ENCODE results near the gene NFX1.

The NFX1 gene

DNA sequence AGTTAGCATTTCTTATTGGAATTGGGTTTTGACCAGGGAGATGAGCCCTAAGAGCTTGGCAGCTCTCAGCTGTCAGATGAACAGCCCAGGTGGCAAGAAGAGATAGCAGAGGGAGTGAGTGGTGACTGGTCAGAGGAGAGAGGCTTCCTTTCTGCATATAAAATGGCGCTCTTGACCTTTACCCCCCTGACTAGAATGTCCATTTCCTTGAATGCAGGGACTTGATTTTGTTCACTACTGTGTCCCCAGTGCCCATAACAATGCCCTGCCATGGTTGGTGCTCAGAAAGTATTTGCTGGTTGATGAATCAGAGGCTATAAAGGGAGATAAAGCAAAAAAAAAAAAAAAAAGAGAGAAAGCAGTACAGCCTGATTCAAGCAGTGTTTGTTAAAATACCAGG is 18.3 kb upstream of the NFX1 start:
- no peak overlapping the region for H3K27ac ChIP-seq (ENCODE audit: low read depth, low read length)
- H3K4me3 ChIP-seq (ENCODE audit: low read depth in 1 of 2, low read length in 2 of 2), result no peak overlapping the region
- no peaks in the 10 kb centered on the region for H3K4me1 ChIP-seq (ENCODE audit: insufficient read depth, low read length)
- peaks cover 58% of the 10 kb centered on the region for H3K36me3 ChIP-seq (ENCODE audit: insufficient read depth, low read length)
- no peaks in the 10 kb centered on the region for H3K9me3 ChIP-seq (ENCODE audit: low read length)
- no peak overlapping the region for H3K9ac ChIP-seq (ENCODE audit: low read length)
- no peaks in the 10 kb centered on the region for H3K27me3 ChIP-seq (ENCODE audit: control insufficient read depth in 1 of 2, insufficient read depth in 2 of 2, low read length in 2 of 2)

GRCh38 chr9:33273266-33273971 is 16.9 kb upstream of the NFX1 start:
- no peaks in the 10 kb centered on the region for H3K4me1 ChIP-seq (ENCODE audit: insufficient read depth, low read length)
- H3K27ac ChIP-seq (ENCODE audit: low read depth, low read length), result no peak overlapping the region
- no peaks in the 10 kb centered on the region for H3K9me3 ChIP-seq (ENCODE audit: low read length)
- no peaks in the 10 kb centered on the region for H3K27me3 ChIP-seq (ENCODE audit: control insufficient read depth in 1 of 2, insufficient read depth in 2 of 2, low read length in 2 of 2)
- H3K36me3 ChIP-seq (ENCODE audit: insufficient read depth, low read length), result peaks cover 67% of the 10 kb centered on the region
- no peak overlapping the region for H3K4me3 ChIP-seq (ENCODE audit: low read depth in 1 of 2, low read length in 2 of 2)
- H3K9ac ChIP-seq (ENCODE audit: low read length), result no peak overlapping the region

DNA sequence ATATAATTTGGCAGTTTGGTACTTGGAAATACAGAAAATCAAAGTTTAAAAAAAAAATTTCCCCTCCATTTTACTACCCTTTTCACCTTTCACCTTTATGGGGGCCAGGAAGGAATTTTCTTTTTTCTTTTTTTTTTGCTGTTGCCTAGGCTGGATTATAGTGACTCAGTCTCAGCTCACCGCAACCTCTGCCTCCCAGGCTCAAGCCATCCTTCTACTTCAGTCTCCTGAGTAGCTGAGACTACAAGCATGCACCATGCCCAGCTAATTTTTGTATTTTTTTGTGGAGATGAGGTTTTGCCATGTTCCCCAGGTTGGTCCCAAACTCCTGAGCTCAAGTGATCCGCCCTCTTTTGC is 16.4 kb upstream of the NFX1 start:
- Histone ChIP-seq H3K36me3 (ENCODE audit: insufficient read depth, low read length) (peaks cover 68% of the 10 kb centered on the region), H3K27me3 (ENCODE audit: control insufficient read depth in 1 of 2, insufficient read depth in 2 of 2, low read length in 2 of 2) (no peaks in the 10 kb centered on the region), H3K27ac (ENCODE audit: low read depth, low read length) (no peak overlapping the region), H3K9me3 (ENCODE audit: low read length) (no peaks in the 10 kb centered on the region), H3K4me1 (ENCODE audit: insufficient read depth, low read length) (no peaks in the 10 kb centered on the region), H3K4me3 (ENCODE audit: low read depth in 1 of 2, low read length in 2 of 2) (no peak overlapping the region), H3K9ac (ENCODE audit: low read length) (no peak overlapping the region)

DNA sequence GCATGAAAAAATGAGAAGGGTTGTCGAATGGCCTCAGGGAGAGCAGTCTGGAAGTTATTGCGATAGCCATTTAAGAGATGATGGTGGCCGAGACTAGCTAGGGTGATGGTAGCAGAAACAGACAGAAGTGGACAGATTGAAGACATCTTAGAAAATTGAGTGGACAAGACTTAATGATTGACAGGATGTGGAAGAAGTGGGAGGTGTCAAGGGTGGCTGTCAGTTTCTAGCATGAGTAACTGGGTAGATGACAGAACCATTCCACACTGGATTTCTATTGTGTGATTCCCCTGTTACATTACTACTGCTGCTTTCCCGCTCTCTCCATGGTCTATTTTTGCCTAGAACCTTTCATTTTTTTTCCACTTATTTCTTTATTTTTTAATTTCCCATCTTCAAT is 12.8 kb upstream of the NFX1 start:
- H3K36me3 ChIP-seq (ENCODE audit: insufficient read depth, low read length), result peaks cover 71% of the 10 kb centered on the region
- H3K4me3 ChIP-seq (ENCODE audit: low read depth in 1 of 2, low read length in 2 of 2), result no peak overlapping the region
- no peaks in the 10 kb centered on the region for H3K27me3 ChIP-seq (ENCODE audit: control insufficient read depth in 1 of 2, insufficient read depth in 2 of 2, low read length in 2 of 2)

GRCh38 chr9:33285502-33285901 is 4.8 kb upstream of the NFX1 start:
- no peaks in the 10 kb centered on the region for H3K9me3 ChIP-seq (ENCODE audit: low read length)
- peaks cover 24% of the 10 kb centered on the region for H3K36me3 ChIP-seq (ENCODE audit: insufficient read depth, low read length)

More for the DNA sequence above, 12.8 kb upstream of the NFX1 start:
- no peak overlapping the region for H3K27ac ChIP-seq (ENCODE audit: low read depth, low read length)
- no peak overlapping the region for H3K9ac ChIP-seq (ENCODE audit: low read length)
- no peaks in the 10 kb centered on the region for H3K9me3 ChIP-seq (ENCODE audit: low read length)
- no peaks in the 10 kb centered on the region for H3K4me1 ChIP-seq (ENCODE audit: insufficient read depth, low read length)

DNA sequence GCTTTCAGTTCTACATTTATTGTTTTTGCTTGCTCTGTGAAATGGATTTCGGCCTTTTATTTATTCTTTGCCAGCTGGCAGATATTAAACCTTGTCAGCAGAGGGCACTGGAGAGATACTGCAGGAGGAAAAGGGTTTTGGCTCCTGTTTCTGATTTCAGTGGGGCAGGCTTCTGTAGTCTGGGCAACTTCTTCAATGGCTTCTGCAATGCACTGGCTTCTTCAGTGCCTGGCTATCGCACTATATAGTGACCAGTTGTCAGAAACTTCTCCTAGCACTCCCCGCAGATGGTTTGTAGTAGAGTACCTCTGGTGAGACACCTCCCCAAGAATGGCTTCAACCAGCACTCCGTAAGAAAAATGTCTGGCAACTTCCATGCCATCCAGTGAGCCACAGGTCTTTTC is 3.2 kb upstream of the NFX1 start:
- Histone ChIP-seq H3K27me3 (ENCODE audit: control insufficient read depth in 1 of 2, insufficient read depth in 2 of 2, low read length in 2 of 2) (no peaks in the 10 kb centered on the region), H3K36me3 (ENCODE audit: insufficient read depth, low read length) (peaks cover 19% of the 10 kb centered on the region), H3K9me3 (ENCODE audit: low read length) (no peaks in the 10 kb centered on the region), H3K9ac (ENCODE audit: low read length) (no peak overlapping the region), H3K4me1 (ENCODE audit: insufficient read depth, low read length) (peaks cover 20% of the 10 kb centered on the region), H3K4me3 (ENCODE audit: low read depth in 1 of 2, low read length in 2 of 2) (no peak overlapping the region), H3K27ac (ENCODE audit: low read depth, low read length) (peak overlapping the region; percentile 45)

More at GRCh38 chr9:33285502-33285901, 4.8 kb upstream of the NFX1 start:
- Histone ChIP-seq H3K4me3 (ENCODE audit: low read depth in 1 of 2, low read length in 2 of 2) (no peak overlapping the region), H3K27ac (ENCODE audit: low read depth, low read length) (no peak overlapping the region), H3K27me3 (ENCODE audit: control insufficient read depth in 1 of 2, insufficient read depth in 2 of 2, low read length in 2 of 2) (no peaks in the 10 kb centered on the region), H3K9ac (ENCODE audit: low read length) (no peak overlapping the region), H3K4me1 (ENCODE audit: insufficient read depth, low read length) (peaks cover 7% of the 10 kb centered on the region)

DNA sequence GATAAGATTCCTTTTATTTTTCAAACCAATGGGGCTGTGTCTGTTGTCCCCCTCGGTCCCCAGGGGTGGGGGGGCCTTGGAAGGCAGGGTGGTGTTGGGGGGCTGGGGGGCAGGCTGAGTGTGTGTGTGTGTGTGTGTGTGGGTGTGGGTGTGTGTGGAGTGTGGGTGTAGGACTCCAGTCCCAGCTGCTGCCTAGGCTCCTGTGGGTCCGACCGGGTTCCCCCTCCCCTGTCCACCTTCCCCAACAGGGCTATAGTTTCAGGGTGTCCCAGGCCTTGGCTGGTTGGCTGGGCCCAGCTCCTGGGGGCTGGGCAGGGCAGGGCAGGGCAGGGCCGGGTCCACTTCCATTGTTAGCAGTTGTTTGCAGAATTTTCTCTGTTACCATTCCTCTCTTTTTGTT is 2.1 kb upstream of the NFX1 start:
- H3K27ac ChIP-seq (ENCODE audit: low read depth, low read length), result no peak overlapping the region
- H3K4me1 ChIP-seq (ENCODE audit: insufficient read depth, low read length), result peaks cover 28% of the 10 kb centered on the region
- no peak overlapping the region for H3K9ac ChIP-seq (ENCODE audit: low read length)
- no peaks in the 10 kb centered on the region for H3K27me3 ChIP-seq (ENCODE audit: control insufficient read depth in 1 of 2, insufficient read depth in 2 of 2, low read length in 2 of 2)
- H3K9me3 ChIP-seq (ENCODE audit: low read length), result no peaks in the 10 kb centered on the region
- peaks cover 15% of the 10 kb centered on the region for H3K36me3 ChIP-seq (ENCODE audit: insufficient read depth, low read length)
- no peak overlapping the region for H3K4me3 ChIP-seq (ENCODE audit: low read depth in 1 of 2, low read length in 2 of 2)

DNA sequence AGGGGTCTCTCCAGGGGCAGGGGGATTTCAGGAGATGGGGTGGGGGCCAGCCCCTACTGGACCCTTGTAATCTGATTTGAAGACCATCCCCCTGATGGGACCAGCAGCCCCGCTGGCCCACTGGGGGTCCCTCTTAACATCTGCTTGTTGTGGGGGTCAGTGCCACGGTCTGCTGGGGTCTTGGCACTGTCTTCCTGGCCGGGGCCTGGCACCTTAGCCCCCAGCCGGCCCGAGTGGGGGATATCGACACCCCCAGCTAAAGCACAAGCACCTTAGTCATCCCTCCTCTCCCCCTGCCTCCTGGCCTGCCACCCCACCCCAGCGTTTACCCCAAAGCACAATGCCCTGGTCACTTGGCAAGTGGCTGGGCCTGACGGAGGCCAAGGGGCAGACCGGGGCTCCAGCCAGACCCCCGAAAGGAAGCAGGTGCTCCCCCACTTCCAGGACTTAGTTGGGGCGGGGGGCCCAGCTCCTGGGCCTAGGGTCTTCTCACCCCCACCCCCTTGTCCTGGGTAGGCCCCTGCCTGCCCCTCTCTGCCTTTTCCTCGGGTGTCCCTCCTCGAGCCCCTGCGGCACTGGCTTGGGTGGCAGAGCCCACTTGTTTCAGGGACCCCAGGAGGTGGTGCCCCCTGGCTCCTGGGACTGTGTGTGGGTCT is 1.4 kb upstream of the NFX1 start:
- Histone ChIP-seq H3K4me3 (ENCODE audit: low read depth in 1 of 2, low read length in 2 of 2) (peak overlapping the region in 1 of 2 donors; percentile 92), H3K9ac (ENCODE audit: low read length) (peak overlapping the region; percentile 92), H3K27me3 (ENCODE audit: control insufficient read depth in 1 of 2, insufficient read depth in 2 of 2, low read length in 2 of 2) (no peaks in the 10 kb centered on the region), H3K9me3 (ENCODE audit: low read length) (no peaks in the 10 kb centered on the region), H3K27ac (ENCODE audit: low read depth, low read length) (peak overlapping the region; percentile 87), H3K4me1 (ENCODE audit: insufficient read depth, low read length) (peaks cover 28% of the 10 kb centered on the region), H3K36me3 (ENCODE audit: insufficient read depth, low read length) (peaks cover 10% of the 10 kb centered on the region)

- Histone ChIP-seq H3K9ac (ENCODE audit: low read length) (peak overlapping the region; percentile 92), H3K36me3 (ENCODE audit: insufficient read depth, low read length) (peaks cover 13% of the 10 kb centered on the region), H3K4me3 (ENCODE audit: low read depth in 1 of 2, low read length in 2 of 2) (peak overlapping the region; percentile 92), H3K27me3 (ENCODE audit: control insufficient read depth in 1 of 2, insufficient read depth in 2 of 2, low read length in 2 of 2) (no peaks in the 10 kb centered on the region), H3K9me3 (ENCODE audit: low read length) (no peaks in the 10 kb centered on the region), H3K4me1 (ENCODE audit: insufficient read depth, low read length) (peaks cover 28% of the 10 kb centered on the region), H3K27ac (ENCODE audit: low read depth, low read length) (peak overlapping the region; percentile 87)
Observed at GRCh38 chr9:33289496-33289895, 820 bp upstream of the NFX1 start.

DNA sequence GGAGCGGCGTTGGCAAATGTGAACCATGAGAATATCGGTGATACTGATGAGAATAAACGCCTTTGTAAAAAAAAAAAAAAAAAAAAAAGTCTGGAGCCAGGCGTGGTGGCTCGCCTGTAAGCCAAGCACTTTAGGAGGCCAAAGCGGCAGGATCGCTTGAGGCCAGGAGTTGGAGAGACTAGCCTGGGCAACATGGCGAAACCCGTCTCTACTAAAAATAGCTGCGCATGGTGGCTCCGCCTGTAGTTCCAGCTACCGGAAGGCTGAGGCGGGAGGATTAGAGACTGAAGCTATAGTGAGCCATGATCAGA is 425 bp upstream of the NFX1 start:
- H3K9ac ChIP-seq (ENCODE audit: low read length), result peak overlapping the region; percentile 92
- H3K4me3 ChIP-seq (ENCODE audit: low read depth in 1 of 2, low read length in 2 of 2), result peak overlapping the region; percentile 92
- peak overlapping the region; percentile 87 for H3K27ac ChIP-seq (ENCODE audit: low read depth, low read length)
- no peaks in the 10 kb centered on the region for H3K27me3 ChIP-seq (ENCODE audit: control insufficient read depth in 1 of 2, insufficient read depth in 2 of 2, low read length in 2 of 2)
- no peaks in the 10 kb centered on the region for H3K9me3 ChIP-seq (ENCODE audit: low read length)
- H3K36me3 ChIP-seq (ENCODE audit: insufficient read depth, low read length), result peaks cover 17% of the 10 kb centered on the region
- peaks cover 28% of the 10 kb centered on the region for H3K4me1 ChIP-seq (ENCODE audit: insufficient read depth, low read length)

DNA sequence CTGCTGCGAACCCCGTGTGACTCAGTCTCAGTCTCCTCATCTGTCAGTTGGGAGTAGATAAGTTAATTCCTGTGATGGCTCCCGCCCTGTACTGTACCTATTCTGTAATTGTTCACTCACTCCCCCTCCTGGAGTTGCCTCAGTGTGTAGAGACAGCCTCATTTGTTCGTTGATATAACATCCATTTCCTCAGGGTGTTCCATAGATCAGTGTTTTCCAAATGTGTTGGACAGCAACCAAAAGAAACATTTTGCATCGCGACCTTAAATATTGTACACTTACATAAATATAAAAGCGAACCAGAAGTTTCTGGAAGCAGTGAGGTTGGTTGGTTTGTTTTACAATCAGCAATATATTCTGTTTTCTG is 698 bp downstream of the NFX1 start:
- Histone ChIP-seq H3K9ac (ENCODE audit: low read length) (peak overlapping the region; percentile 91), H3K27ac (ENCODE audit: low read depth, low read length) (peak overlapping the region; percentile 87), H3K27me3 (ENCODE audit: control insufficient read depth in 1 of 2, insufficient read depth in 2 of 2, low read length in 2 of 2) (no peaks in the 10 kb centered on the region), H3K36me3 (ENCODE audit: insufficient read depth, low read length) (peaks cover 21% of the 10 kb centered on the region), H3K9me3 (ENCODE audit: low read length) (no peaks in the 10 kb centered on the region), H3K4me1 (ENCODE audit: insufficient read depth, low read length) (peaks cover 28% of the 10 kb centered on the region), H3K4me3 (ENCODE audit: low read depth in 1 of 2, low read length in 2 of 2) (peak overlapping the region; percentile 92)

- peaks cover 30% of the 10 kb centered on the region for H3K36me3 ChIP-seq (ENCODE audit: insufficient read depth, low read length)
- H3K4me3 ChIP-seq (ENCODE audit: low read depth in 1 of 2, low read length in 2 of 2), result no peak overlapping the region
Observed at GRCh38 chr9:33291901-33292300, 1.6 kb downstream of the NFX1 start.

More at GRCh38 chr9:33291901-33292300, 1.6 kb downstream of the NFX1 start:
- peak overlapping the region; percentile 14 for H3K9ac ChIP-seq (ENCODE audit: low read length)
- H3K27ac ChIP-seq (ENCODE audit: low read depth, low read length), result no peak overlapping the region
- H3K4me1 ChIP-seq (ENCODE audit: insufficient read depth, low read length), result peaks cover 29% of the 10 kb centered on the region
- no peaks in the 10 kb centered on the region for H3K27me3 ChIP-seq (ENCODE audit: control insufficient read depth in 1 of 2, insufficient read depth in 2 of 2, low read length in 2 of 2)
- no peaks in the 10 kb centered on the region for H3K9me3 ChIP-seq (ENCODE audit: low read length)
